EH (cell line): ENCODE measurements around the gene SPSB2.
"Not testable (repeated sequence)": the region's sequence is repeated elsewhere in the genome, so short reads cannot be mapped to it uniquely, and the experiment has no call there.

Experiments used
- DNase-seq: peaks from one replicate; pipeline ENCODE4 v3.0.0-alpha.2; 2015; ENCODE audit warnings: low read depth

Gene SPSB2, protein sequence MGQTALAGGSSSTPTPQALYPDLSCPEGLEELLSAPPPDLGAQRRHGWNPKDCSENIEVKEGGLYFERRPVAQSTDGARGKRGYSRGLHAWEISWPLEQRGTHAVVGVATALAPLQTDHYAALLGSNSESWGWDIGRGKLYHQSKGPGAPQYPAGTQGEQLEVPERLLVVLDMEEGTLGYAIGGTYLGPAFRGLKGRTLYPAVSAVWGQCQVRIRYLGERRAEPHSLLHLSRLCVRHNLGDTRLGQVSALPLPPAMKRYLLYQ

DNA sequence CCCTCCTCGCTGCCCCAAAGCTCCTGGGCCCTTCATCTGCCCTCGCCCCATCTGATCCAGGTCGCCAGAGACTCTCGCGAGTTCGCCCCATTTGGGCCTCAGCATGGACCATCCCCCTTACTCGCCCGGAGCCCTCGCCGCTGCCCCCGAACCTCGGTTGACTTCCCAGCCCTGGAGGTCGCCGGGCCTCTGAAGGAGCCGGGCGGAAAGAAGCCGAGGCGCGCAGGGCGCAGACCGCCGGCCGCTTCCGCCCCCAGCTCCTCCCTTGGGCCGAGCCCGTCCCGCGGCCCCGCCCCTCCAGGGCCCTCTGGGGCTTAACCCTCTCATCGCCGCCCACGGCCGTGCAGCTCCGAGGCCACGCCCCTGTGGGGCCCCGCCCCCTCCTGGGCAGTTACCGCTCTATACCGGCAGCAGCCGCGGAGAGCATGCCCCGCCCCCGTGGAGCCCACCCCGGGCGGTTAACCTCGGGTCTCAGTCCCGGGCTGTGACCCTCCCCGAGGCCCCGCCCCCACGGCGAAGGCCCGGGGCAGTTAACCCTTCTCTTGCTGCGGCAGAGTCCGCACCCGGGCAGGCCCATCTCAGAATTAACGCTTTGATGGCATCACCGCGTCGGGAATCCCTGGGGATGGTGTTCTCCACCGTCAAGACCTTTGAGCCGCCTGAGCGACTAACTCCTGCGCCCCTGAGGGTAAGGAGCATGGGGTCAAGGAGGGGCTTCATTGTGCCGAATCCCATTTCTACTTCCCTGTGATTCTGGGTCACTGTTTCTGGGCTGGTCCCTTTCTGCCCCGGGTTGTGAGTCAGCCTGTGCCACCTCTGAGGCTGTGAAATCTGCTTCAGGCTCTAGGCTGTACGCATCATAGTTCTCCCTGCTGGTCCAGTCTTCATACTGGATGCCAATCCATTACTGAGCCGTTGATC lies at the start of gene SPSB2:
SPSB2 (minus strand) TSS at position 210 of the 921 bp plus-strand sequence. CDS start 402 bp downstream, outside the sequence.
- DNase-seq, result peak; percentile 95

DNA sequence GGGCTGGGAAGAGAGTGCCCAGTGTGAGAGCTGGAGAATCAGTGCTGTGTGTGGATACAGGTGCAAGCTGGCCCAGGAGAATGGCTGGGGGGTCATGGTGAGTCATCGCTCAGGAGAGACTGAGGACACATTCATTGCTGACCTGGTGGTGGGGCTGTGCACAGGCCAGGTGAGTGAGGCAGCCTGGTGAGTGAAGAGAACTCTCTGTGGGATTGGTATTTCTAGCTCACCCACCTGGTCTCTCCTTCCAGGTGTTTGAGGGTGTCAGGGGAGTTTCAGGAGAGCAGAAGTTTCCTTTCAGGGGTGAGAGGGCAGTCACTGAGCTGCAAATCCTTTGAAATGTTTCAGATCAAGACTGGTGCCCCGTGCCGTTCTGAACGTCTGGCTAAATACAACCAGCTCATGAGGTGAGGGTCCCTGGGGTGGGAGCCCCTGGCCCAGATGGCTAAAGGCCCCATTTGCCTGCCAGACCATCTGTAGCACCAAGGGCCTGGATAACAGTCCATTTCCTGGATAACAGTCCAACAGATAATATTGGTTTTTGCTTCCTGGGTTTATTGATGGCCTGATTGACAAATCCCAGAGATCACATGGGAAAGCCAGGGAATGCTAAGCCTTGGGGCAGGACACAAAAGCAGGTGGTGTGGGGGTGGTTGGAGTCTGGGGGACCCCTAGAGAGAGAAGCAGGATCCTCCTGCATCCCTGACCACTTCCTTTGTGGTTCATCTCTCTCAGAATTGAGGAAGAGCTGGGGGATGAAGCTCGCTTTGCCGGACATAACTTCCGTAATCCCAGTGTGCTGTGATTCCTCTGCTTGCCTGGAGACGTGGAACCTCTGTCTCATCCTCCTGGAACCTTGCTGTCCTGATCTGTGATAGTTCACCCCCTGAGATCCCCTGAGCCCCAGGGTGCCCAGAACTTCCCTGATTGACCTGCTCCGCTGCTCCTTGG lies 49.2 kb upstream of the SPSB2 start:
- DNase-seq, result no peak

DNA sequence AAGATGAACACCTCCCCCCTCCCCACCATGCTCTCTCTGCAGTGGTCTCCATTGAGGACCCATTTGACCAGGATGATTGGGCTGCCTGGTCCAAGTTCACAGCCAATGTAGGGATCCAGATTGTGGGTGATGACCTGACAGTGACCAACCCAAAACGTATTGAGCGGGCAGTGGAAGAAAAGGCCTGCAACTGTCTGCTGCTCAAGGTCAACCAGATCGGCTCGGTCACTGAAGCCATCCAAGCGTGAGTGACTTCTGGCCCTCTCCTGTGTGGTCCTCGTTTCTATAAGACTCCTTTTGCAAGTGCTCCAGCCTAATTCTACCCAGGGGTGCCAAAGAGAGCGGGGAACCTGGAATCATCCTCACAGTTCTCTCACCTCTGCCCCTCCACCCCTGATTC lies 48.4 kb upstream of the SPSB2 start:
- DNase-seq, result no peak

DNA sequence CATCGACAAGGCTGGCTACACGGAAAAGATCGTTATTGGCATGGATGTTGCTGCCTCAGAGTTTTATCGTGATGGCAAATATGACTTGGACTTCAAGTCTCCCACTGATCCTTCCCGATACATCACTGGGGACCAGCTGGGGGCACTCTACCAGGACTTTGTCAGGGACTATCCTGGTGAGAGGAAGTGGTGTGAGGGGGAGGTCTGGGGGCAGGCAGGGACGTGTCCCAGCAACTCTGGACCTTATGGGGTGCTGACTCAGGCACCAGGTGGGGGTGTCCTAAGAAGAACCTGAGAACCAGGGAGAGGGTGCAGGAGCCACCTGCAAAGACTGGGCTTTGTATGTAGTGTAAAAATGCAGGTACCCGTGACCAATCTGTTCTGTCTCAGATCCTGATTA lies 46.5 kb upstream of the SPSB2 start:
- no peak for DNase-seq

DNA sequence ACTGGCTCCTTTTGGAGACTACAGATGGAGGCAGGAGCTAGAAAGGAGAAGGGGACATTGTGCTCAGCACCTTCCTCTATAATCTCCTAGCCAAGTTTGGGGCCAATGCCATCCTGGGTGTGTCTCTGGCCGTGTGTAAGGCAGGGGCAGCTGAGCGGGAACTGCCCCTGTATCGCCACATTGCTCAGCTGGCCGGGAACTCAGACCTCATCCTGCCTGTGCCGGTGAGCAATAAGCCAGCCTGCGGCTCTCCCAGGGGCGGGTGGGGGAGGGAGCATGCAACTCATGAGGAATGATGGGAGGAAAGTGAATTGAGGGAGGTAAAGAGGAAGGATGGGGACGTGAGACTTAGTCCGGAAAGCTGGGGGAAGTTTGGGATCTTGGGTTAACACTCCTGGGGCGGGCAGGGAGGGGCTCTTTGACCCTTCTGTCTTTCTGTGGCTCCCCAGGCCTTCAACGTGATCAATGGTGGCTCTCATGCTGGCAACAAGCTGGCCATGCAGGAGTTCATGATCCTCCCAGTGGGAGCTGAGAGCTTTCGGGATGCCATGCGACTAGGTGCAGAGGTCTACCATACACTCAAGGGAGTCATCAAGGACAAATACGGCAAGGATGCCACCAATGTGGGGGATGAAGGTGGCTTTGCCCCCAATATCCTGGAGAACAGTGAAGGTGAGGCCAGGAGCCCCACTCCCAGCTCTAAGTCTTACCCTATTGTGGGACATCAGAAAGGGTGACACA lies 44.6 kb upstream of the SPSB2 start:
- DNase-seq, result peak; percentile 58

DNA sequence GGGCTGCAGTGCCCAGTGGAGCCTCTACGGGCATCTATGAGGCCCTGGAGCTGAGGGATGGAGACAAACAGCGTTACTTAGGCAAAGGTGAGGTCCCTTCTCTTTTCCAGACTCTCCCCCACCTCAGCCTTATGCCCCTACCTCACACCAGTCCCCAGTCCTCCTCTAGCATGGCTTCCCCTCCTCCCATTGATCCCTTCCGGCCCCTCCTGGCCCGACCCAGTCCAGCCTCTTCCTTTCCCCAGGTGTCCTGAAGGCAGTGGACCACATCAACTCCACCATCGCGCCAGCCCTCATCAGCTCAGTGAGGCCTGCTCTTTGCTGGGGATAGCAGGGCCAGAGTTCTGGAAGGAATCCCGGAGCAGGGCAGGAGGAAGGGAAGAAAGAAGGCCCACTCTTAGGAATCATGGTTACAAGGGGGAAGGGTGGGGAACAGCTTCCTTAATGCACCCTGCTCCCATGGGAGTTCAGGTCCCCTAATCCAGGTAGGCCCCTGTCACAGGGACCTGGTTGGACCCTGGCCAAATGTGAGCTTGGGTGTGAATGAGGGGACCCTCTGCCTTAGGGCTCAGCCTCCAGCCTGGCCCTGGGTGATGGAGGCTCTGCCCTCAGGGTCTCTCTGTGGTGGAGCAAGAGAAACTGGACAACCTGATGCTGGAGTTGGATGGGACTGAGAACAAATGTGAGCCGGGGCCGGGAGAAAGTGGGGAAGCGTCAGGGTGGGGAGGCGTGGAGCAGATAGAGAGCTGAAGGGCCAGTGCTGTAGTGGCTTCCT lies 43.5 kb upstream of the SPSB2 start:
- DNase-seq, result no peak

DNA sequence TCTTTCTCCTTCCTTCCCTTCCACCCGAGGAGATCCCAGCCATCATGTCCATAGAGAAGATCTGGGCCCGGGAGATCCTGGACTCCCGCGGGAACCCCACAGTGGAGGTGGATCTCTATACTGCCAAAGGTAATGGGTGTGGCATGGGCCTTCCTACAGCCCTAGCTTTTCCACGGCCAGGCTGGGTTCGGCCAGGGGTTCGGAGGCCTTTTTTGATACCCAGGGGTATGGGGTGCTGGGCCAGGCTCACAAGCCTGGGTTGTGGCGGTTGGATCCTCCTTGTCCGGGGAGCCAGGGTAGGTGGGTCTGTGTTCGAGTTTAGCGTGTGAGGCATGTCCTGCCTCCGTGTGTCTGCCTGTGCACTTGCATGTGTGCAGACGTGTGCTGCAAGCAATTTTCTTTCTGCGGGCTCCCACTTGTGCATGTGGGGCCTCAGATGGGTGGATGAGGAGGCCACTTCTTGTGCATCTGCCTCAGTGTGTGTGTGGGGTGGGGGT lies 42.7 kb upstream of the SPSB2 start:
- DNase-seq, result no peak

DNA sequence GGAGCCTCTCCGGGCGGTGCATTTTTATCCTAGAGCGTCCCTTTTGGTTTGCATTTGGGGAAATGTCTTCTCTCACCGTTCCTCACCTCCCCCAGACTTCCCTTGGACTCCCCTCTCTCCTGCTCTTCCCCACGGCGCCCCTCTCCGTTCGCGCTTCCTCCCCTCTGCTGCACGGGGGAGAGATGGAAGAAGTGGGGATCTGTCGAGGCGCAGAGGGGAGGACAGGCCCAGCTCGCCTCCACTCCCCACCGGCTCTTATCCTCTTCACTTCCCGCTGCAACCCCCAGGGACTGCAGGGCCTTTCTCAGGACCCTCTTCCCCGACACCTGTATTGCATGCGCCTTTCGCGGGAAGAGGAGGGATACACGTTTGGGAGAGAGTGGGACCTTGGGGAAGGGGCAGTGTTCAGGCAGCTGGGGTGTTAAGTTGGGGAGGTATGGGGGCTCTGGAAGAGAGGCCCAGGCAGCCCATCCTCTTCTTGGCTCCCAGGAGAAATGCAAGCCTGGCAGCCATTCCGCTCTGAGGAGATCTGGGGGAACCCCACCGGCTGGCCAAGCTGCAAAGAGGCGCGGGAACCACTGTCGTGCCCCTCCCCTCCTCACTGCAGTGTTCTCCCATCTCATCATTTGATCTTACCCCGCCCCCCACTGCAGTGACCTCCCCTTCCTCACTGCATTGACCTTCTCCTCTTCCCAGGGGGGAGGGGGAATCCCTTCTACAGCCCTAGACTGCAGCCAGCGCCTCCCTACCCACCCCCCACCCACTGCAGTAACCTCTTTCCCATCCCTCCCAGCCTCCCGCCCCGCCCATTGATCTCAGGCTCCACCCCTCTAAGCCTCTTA lies 42.1 kb upstream of the SPSB2 start:
- peak; percentile 47 for DNase-seq

DNA sequence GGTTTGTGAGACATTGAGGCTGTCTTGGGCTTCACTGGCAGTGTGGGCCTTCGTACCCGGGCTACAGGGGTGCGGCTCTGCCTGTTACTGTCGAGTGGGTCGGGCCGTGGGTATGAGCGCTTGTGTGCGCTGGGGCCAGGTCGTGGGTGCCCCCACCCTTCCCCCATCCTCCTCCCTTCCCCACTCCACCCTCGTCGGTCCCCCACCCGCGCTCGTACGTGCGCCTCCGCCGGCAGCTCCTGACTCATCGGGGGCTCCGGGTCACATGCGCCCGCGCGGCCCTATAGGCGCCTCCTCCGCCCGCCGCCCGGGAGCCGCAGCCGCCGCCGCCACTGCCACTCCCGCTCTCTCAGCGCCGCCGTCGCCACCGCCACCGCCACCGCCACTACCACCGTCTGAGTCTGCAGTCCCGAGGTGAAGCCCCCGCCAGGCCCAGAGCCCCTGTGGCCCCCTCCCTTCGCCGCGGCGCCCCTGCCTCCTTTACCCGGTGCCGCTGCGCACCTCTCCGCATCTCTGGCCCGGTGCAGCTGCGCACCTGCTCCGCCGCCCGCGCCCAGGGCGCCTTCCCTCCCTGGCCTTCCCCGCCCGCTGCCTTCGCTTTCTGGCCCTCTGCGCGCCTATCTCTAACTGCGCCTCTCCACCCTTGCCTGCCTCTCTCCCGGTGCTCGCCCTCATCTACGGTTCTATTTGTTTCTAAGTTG lies 41.3 kb upstream of the SPSB2 start, which contains the start of gene ENO2:
ENO2 (plus strand) TSS at position 335 of the 701 bp plus-strand sequence. CDS start 1,253 bp downstream, outside the sequence.
- DNase-seq, result peak; percentile 79

DNA sequence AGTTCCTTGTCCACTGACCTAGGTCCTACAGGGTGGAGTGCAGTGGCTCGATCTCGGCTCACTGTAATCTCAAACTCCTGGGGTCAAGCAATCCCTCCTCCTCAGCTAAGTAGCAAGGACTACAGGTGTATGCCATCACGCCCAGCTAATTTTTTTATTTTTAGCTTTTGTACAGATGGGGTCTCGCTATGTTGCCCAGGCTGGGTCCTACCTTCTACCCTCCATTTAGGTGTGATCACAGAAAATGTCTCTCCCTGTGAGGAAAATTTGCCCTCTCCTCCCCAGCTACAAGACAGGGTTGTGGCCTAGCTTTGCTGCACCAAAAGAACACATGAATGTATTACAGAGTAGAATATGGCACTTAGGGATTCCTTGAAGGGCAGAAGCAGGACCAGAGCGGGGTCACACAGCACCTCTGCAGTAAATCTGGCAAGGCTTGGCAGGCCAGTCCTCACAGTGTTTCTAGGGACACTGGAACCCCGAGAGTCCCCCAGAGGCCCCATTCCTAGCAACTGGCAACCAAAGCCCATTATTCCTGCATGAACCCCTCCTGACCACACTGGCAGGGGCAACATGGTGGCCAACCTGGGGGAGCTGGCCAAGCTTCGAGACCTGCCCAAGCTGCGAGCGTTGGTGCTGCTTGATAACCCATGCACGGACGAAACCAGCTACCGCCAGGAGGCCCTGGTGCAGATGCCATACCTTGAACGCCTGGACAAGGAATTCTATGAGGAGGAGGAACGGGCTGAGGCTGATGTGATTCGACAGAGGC lies 39.2 kb upstream of the SPSB2 start:
- DNase-seq, result no peak

DNA sequence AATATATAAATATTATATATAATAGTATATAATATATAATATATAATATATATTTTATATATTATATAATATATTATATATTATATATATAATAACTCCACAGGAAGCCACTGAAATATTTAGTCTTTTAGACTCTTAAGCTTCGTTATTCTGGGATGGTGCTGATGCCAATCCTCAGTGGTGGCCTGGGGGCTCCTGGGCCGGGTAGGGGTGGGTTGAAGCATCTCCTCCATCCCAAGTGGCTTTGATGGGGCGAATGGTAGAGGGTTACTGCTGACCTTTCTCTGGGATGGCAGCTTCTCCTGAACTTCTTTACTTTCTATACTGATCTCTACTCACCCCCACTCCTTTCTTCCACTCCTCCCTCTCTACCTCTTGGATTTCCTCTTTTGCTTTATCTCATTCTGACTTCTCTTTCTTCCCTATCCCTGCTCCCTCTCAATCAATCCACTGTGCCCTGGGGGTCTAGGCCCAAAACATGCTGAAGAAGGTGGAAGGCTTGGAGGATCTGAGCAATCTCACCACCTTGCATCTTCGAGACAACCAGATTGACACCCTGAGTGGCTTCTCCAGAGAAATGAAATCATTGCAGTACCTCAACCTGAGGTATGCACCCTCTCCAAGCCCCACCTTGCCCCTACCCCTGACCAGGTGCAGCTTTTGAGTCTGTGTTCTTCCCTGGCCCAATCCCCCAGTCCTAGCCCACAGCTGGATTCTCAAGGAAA lies 36.5 kb upstream of the SPSB2 start:
- no peak for DNase-seq

DNA sequence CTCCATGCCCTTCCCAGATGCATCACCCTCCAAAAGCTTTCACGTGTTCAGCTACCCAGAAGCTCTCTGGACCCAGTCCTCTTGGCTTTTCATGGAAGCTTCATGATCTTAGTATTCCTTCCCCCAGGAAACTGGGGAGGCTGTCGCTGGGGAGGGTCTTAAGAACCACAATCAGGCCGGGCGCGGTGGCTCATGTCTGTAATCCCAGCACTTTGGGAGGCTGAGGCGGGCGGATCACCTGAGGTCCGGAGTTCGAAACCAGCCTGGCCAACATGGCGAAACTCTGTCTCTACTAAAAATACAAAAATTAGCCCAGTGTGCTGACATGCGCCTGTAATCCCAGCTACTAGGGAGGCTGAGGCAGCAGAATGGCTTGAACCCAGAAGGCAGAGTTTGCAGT lies 35.0 kb upstream of the SPSB2 start:
- not testable (repeated sequence) for DNase-seq

DNA sequence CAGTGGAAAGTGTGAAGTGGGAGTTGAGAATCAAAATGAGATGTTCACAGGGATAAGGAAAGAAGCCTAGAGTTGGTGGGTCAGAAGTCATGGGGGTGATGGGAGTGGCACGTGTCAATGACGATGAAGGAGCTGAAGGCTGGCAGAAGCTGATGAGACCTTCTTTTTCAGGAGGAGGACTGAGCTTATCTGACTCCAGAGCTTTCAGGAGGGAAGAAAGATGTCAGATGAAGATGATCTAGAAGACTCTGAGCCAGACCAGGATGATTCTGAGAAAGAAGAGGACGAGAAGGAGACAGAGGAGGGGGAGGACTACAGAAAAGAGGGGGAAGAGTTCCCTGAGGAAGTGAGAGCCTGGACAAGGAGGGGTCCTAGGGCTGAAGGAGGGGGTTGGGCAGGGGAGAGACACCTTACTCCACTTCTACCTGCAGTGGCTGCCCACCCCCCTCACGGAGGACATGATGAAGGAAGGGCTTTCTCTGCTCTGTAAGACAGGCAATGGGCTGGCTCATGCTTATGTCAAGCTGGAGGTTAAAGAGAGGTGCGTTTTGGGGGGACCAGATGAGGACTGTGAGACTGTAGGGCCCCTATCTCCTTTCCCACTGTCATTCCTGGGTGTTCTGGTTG lies 32.4 kb upstream of the SPSB2 start:
- no peak for DNase-seq

DNA sequence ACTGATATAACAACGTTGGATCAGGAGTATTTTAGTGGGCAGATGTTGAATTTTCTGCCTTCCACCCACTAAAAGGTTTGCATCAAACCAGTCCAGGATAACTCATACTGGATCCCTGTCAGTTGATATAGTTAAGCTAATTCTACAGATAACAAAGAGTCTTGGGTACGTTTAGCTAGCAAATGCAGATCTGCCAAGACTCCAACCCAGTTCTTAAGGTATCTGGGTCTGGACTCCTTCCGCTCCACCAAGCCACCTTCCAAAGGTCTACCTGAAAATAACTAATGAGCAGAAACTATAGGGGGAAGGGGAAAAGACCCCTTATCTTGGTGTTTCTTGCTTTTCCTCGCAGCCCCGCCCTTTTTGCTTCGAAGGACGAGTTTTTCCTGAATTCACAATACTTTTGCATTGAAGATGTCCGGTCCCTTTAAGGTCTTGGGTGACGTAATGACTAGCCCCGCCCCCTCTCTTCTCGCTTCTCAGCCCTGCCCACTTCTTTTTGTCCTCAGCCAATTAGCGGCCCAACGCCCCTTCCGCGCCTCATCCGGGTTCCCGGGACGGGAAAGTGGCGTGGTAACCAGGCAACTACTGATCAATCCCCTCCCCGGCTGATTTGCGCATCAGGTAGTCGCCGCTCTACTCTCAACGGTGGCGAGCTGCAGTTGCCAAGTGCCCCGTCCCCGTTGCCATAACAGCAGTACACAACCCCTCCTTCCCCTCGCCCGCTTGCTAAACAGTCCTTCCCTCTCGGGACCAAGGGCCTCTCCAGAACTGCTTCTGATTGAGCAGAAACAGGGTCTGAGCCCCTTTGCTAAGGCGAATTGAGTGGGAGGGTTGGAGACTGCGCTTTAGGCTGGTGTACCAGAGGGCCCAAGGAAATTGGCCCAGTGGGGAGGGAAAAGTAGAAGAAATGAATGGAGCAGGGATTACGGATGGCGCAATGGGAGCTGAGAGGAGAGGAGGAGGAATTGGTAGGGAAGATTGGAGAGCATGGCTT lies 31.5 kb upstream of the SPSB2 start, which contains the start of gene LRRC23:
LRRC23 (plus strand) TSS at position 543 of the 997 bp plus-strand sequence. CDS start 812 bp downstream, outside the sequence.
- DNase-seq, result peak; percentile 96

DNA sequence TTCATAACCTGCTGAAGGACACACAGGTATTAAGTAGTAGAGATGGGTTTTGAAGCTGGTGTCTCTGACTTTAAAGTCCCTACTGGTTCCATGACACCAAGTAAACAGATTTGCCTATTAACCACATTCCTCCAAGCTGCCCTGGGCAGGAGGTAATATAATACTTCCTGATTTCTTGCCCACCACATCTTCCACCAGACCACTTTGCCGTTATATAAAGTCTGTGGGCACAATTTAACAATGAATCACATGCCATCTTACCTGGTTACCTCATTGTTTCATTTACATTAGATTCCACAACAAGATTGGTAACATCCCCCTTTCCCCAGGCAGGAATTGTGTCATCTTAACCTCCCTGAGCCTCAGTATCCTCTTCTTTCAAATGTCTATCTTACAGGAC lies 30.6 kb upstream of the SPSB2 start:
- DNase-seq, result no peak
